HEK293 (cell line): Measurements from ENCODE around the gene VSIG8.

Source experiments
- FEZF1 ChIP-seq: fragments of 450-650 bp; formaldehyde crosslinking; IDR thresholded peaks from 2 replicates; pipeline ENCODE4 v1.5.1; 2016; ENCODE audit warnings: missing biosample characterization, missing genetic modification characterization
- HOXA7 ChIP-seq: sonication (generic); formaldehyde crosslinking; IDR thresholded peaks from 2 replicates; pipeline ENCODE4 v1.8.1; 2022; ENCODE audit warnings: missing genetic modification reagents, borderline replicate concordance
- INSM2 ChIP-seq: fragments of 450-650 bp; formaldehyde crosslinking; IDR thresholded peaks from 2 replicates; pipeline ENCODE4 v1.5.1; 2016; ENCODE audit warnings: missing biosample characterization, missing genetic modification characterization
- PRDM10 ChIP-seq: fragments of 450-650 bp; formaldehyde crosslinking; IDR thresholded peaks from 2 replicates; pipeline ENCODE4 v1.5.1; 2016; ENCODE audit warnings: missing biosample characterization, missing genetic modification characterization
- PRDM6 ChIP-seq: fragments of 450-650 bp; formaldehyde crosslinking; IDR thresholded peaks from 2 replicates; pipeline ENCODE4 v1.5.1; 2017; ENCODE audit warnings: missing biosample characterization, missing genetic modification characterization
- SETDB1 ChIP-seq: IDR thresholded peaks from one replicate; pipeline ENCODE4 v1.6.1; 2017; ENCODE audit warnings: mild to moderate bottlenecking, low read length, moderate library complexity, mixed read lengths; ENCODE audit not compliant: insufficient read length
- YY1 ChIP-seq: fragments of 450-650 bp; formaldehyde crosslinking; IDR thresholded peaks from 2 replicates; pipeline ENCODE4 v1.5.1; 2018; ENCODE audit warnings: missing biosample characterization, missing genetic modification characterization
- ZEB2 ChIP-seq: fragments of 450-650 bp; formaldehyde crosslinking; IDR thresholded peaks from 2 replicates; pipeline ENCODE4 v1.5.1; 2016; ENCODE audit warnings: missing biosample characterization, missing genetic modification characterization
- ZNF10 ChIP-seq: fragments of 450-650 bp; formaldehyde crosslinking; IDR thresholded peaks from 2 replicates; pipeline ENCODE4 v1.5.1; 2017; ENCODE audit warnings: missing biosample characterization, missing genetic modification characterization
- ZNF140 ChIP-seq: fragments of 450-650 bp; formaldehyde crosslinking; IDR thresholded peaks from 2 replicates; pipeline ENCODE4 v1.5.1; 2016; ENCODE audit warnings: missing biosample characterization, missing genetic modification characterization
- ZNF16 ChIP-seq: fragments of 450-650 bp; formaldehyde crosslinking; IDR thresholded peaks from 2 replicates; pipeline ENCODE4 v1.5.1; 2016; ENCODE audit warnings: low read depth, missing biosample characterization, missing genetic modification characterization
- ZNF175 ChIP-seq: fragments of 450-650 bp; formaldehyde crosslinking; IDR thresholded peaks from 2 replicates; pipeline ENCODE4 v1.5.1; 2016; ENCODE audit warnings: missing biosample characterization, missing genetic modification characterization
- ZNF248 ChIP-seq: fragments of 450-650 bp; formaldehyde crosslinking; IDR thresholded peaks from 2 replicates; pipeline ENCODE4 v1.5.1; 2017; ENCODE audit warnings: missing biosample characterization, missing genetic modification characterization
- ZNF280D ChIP-seq: fragments of 450-650 bp; formaldehyde crosslinking; IDR thresholded peaks from 2 replicates; pipeline ENCODE4 v1.5.1; 2016; ENCODE audit warnings: missing biosample characterization, missing genetic modification characterization
- ZNF473 ChIP-seq: fragments of 450-650 bp; formaldehyde crosslinking; IDR thresholded peaks from 2 replicates; pipeline ENCODE4 v1.5.1; 2017; ENCODE audit warnings: missing biosample characterization, missing genetic modification characterization
- ZNF48 ChIP-seq: fragments of 450-650 bp; formaldehyde crosslinking; IDR thresholded peaks from 2 replicates; pipeline ENCODE4 v1.5.1; 2016; ENCODE audit warnings: missing biosample characterization, missing genetic modification characterization
- ZNF514 ChIP-seq: fragments of 450-650 bp; formaldehyde crosslinking; IDR thresholded peaks from 2 replicates; pipeline ENCODE4 v1.5.1; 2016; ENCODE audit warnings: missing biosample characterization, missing genetic modification characterization
- ZNF529 ChIP-seq: fragments of 450-650 bp; formaldehyde crosslinking; IDR thresholded peaks from 2 replicates; pipeline ENCODE4 v1.5.1; 2017; ENCODE audit warnings: missing genetic modification characterization, missing biosample characterization; ENCODE audit not compliant: insufficient replicate concordance
- ZNF549 ChIP-seq: fragments of 450-650 bp; IDR thresholded peaks from 2 replicates; pipeline ENCODE4 v1.5.1; 2018; ENCODE audit warnings: missing biosample characterization, missing genetic modification characterization, mild to moderate bottlenecking, inconsistent platforms, moderate library complexity
- ZNF558 ChIP-seq: fragments of 450-650 bp; formaldehyde crosslinking; IDR thresholded peaks from 2 replicates; pipeline ENCODE4 v1.5.1; 2016; ENCODE audit warnings: missing biosample characterization, missing genetic modification characterization
- ZNF585B ChIP-seq: fragments of 450-650 bp; formaldehyde crosslinking; IDR thresholded peaks from 2 replicates; pipeline ENCODE4 v1.5.1; 2016; ENCODE audit warnings: missing biosample characterization, missing genetic modification characterization
- ZNF596 ChIP-seq: fragments of 450-650 bp; IDR thresholded peaks from 2 replicates; pipeline ENCODE4 v1.5.0; 2018; ENCODE audit warnings: missing biosample characterization, mild to moderate bottlenecking, missing genetic modification characterization, moderate library complexity
- ZNF610 ChIP-seq: fragments of 450-650 bp; formaldehyde crosslinking; IDR thresholded peaks from 2 replicates; pipeline ENCODE4 v1.5.1; 2016; ENCODE audit warnings: missing biosample characterization, missing genetic modification characterization, borderline replicate concordance
- ZNF677 ChIP-seq: fragments of 450-650 bp; IDR thresholded peaks from 2 replicates; pipeline ENCODE4 v1.5.0; 2018; ENCODE audit warnings: missing biosample characterization, mild to moderate bottlenecking, missing genetic modification characterization, moderate library complexity
- ZNF692 ChIP-seq: fragments of 450-650 bp; formaldehyde crosslinking; IDR thresholded peaks from 2 replicates; pipeline ENCODE4 v1.5.1; 2016; ENCODE audit warnings: missing biosample characterization, missing genetic modification characterization
- ZNF76 ChIP-seq: fragments of 450-650 bp; formaldehyde crosslinking; IDR thresholded peaks from 2 replicates; pipeline ENCODE4; 2016; ENCODE audit warnings: low read depth, missing biosample characterization, missing genetic modification characterization, borderline replicate concordance
- ZNF776 ChIP-seq: fragments of 450-650 bp; formaldehyde crosslinking; IDR thresholded peaks from 2 replicates; pipeline ENCODE4 v1.5.0; 2017; ENCODE audit warnings: missing biosample characterization, missing genetic modification characterization, borderline replicate concordance
- ZNF837 ChIP-seq: fragments of 450-650 bp; formaldehyde crosslinking; IDR thresholded peaks from 2 replicates; pipeline ENCODE4 v1.5.1; 2016; ENCODE audit warnings: missing biosample characterization, missing genetic modification characterization
- ZSCAN30 ChIP-seq: fragments of 450-650 bp; IDR thresholded peaks from 2 replicates; pipeline ENCODE4 v1.5.1; 2018; ENCODE audit warnings: missing biosample characterization, mild to moderate bottlenecking, missing genetic modification characterization, moderate library complexity

VSIG8 gene

GRCh38 chr1:159881622-159882526 is 19.4 kb upstream of the VSIG8 start (continued):
- TF ChIP-seq ZNF776 (tag by site-specific recombination) = peak; percentile 78; the same call in 1 of the 2 replicates
- no peak for TF ChIP-seq YY1 (tag by site-specific recombination)
- TF ChIP-seq ZNF140 (tag by site-specific recombination) = peak; percentile 88; the same call in 1 of the 2 replicates
- no peak for TF ChIP-seq ZNF558 (tag by site-specific recombination)
- no peak for TF ChIP-seq INSM2 (tag by site-specific recombination)
- TF ChIP-seq ZNF596 (tag by site-specific recombination) = 0 out of 2 replicates have a peak, but pooled peaks have one; percentile 16
- TF ChIP-seq ZNF48 = no peak
- TF ChIP-seq SETDB1 = no peak
- TF ChIP-seq ZNF514 (tag by site-specific recombination) = no peak
- TF ChIP-seq ZNF16 = no peak
- no peak for TF ChIP-seq FEZF1 (tag by site-specific recombination)
- no peak for TF ChIP-seq ZNF549
- no peak for TF ChIP-seq HOXA7 (CRISPR knock-in tag)
- TF ChIP-seq PRDM10 (tag by site-specific recombination) = no peak
- no peak for TF ChIP-seq ZNF280D (tag by site-specific recombination)
- no peak for TF ChIP-seq ZNF473
- no peak for TF ChIP-seq ZNF585B (tag by site-specific recombination)
- no peak for TF ChIP-seq ZNF610
- TF ChIP-seq ZNF76 (tag by site-specific recombination) = no peak
- TF ChIP-seq ZNF692 (tag by site-specific recombination) = no peak
- no peak for TF ChIP-seq ZNF837 (tag by site-specific recombination)
- no peak for TF ChIP-seq ZNF529 (tag by site-specific recombination)
- TF ChIP-seq ZEB2 (tag by site-specific recombination) = no peak
- no peak for TF ChIP-seq ZNF677
- TF ChIP-seq ZNF248 (tag by site-specific recombination) = peak; percentile 86; the same call in 1 of the 2 replicates
- TF ChIP-seq ZNF10 = no peak
- no peak for TF ChIP-seq ZSCAN30
- TF ChIP-seq PRDM6 (tag by site-specific recombination) = no peak
- TF ChIP-seq ZNF175 (tag by site-specific recombination) = no peak
